Measurements from ENCODE around the gene PLA2G4E.

The PLA2G4E gene

GRCh38 chr15:42018306-42019224 lies 2.3 kb downstream of the PLA2G4E start:
- DNase-seq = no peak

- no peak for DNase-seq
Measured at GRCh38 chr15:42016971-42017370, 3.9 kb downstream of the PLA2G4E start.

GRCh38 chr15:42014406-42014805 lies 6.4 kb downstream of the PLA2G4E start:
- no peak for DNase-seq

GRCh38 chr15:42012928-42013482 lies 7.8 kb downstream of the PLA2G4E start:
- DNase-seq = no peak

GRCh38 chr15:42012241-42012640 lies 8.6 kb downstream of the PLA2G4E start:
- no peak for DNase-seq

GRCh38 chr15:42011074-42011473 lies 9.8 kb downstream of the PLA2G4E start:
- no peak for DNase-seq

GRCh38 chr15:42010434-42010833 lies 10.4 kb downstream of the PLA2G4E start:
- DNase-seq = no peak

- no peak for DNase-seq
Measured at GRCh38 chr15:42009474-42009873, 11.4 kb downstream of the PLA2G4E start.

GRCh38 chr15:42009022-42009421 lies 11.8 kb downstream of the PLA2G4E start:
- no peak for DNase-seq

GRCh38 chr15:42007386-42007785 lies 13.5 kb downstream of the PLA2G4E start:
- no peak for DNase-seq

GRCh38 chr15:42002333-42002732 lies 18.5 kb downstream of the PLA2G4E start:
- DNase-seq = no peak

GRCh38 chr15:42001236-42001635 lies 19.6 kb downstream of the PLA2G4E start:
- DNase-seq = no peak

GRCh38 chr15:41999290-42000285 lies 21.3 kb downstream of the PLA2G4E start:
- no peak for DNase-seq

- DNase-seq = no peak
Measured at GRCh38 chr15:41997845-41998244, 23.0 kb downstream of the PLA2G4E start.

- DNase-seq = no peak
Measured at GRCh38 chr15:41996921-41997592, 23.8 kb downstream of the PLA2G4E start.

GRCh38 chr15:41996376-41996775 lies 24.5 kb downstream of the PLA2G4E start:
- DNase-seq = no peak

- DNase-seq = no peak
Measured at GRCh38 chr15:41995476-41995855, 25.4 kb downstream of the PLA2G4E start.

- DNase-seq = no peak
Measured at GRCh38 chr15:41994772-41995475, 25.9 kb downstream of the PLA2G4E start.

- no peak for DNase-seq
Measured at GRCh38 chr15:41994171-41994650, 26.6 kb downstream of the PLA2G4E start.

GRCh38 chr15:41993472-41994170 lies 27.2 kb downstream of the PLA2G4E start:
- DNase-seq = no peak

GRCh38 chr15:41992803-41993190 lies 28.0 kb downstream of the PLA2G4E start:
- no peak for DNase-seq

Data from Kasumi-1 (cell line).